CD8-positive, alpha-beta memory T cell (primary cell): ENCODE data around the gene UGT2A2. TPM values are rescaled to one million over a fixed set of nuclear protein-coding genes. Genes with fewer than 3 reads are reported as not detected.

Source experiments
- CTCF ChIA-PET: fragments of 350-600 bp; sonication (Branson Sonifier 250); formaldehyde crosslinking; loops from one replicate; lab custom pipeline; 2021; ENCODE audit warnings: antibody characterized with exemption; lab: Charles Lee
- POLR2A ChIA-PET: fragments of 350-600 bp; sonication (Branson Sonifier 250); formaldehyde crosslinking; loops from one replicate; lab custom pipeline; 2021; ENCODE audit warnings: antibody characterized with exemption; lab: Charles Lee
- DNase-seq, 5 donors: peaks; one replicate each; pipeline versions ENCODE4 v3.0.0 to v3.0.0-alpha.2; 2020 to 2022; ENCODE audit warnings: mixed read lengths in 1 of 5
- H3K27ac ChIP-seq: one replicate; pipeline ENCODE4 v1.7.0; 2013; ENCODE audit warnings: low read depth, mild to moderate bottlenecking, low read length, moderate library complexity
- H3K27me3 ChIP-seq: 2 replicates; pipeline ENCODE4 v1.7.0; 2013; ENCODE audit warnings: low read length, mild to moderate bottlenecking; ENCODE audit not compliant: insufficient read depth, poor library complexity, severe bottlenecking
- H3K36me3 ChIP-seq: 2 replicates; pipeline ENCODE4 v1.7.0; 2013; ENCODE audit warnings: mild to moderate bottlenecking, low read length, moderate library complexity; ENCODE audit not compliant: insufficient read depth
- H3K4me1 ChIP-seq: 2 replicates; pipeline ENCODE4 v1.7.0; 2013; ENCODE audit warnings: mild to moderate bottlenecking, low read length, moderate library complexity; ENCODE audit not compliant: insufficient read depth
- H3K4me3 ChIP-seq: 2 replicates; pipeline ENCODE4 v1.7.0; 2013; ENCODE audit warnings: mild to moderate bottlenecking, low read length
- H3K9me3 ChIP-seq: 2 replicates; pipeline ENCODE4 v1.7.0; 2013; ENCODE audit warnings: mild to moderate bottlenecking, low read length
- H3K27ac Mint-ChIP-seq, 8 donors: one replicate each; pipeline ENCODE4 v1.8.0; 2020 to 2021; ENCODE audit warnings: mixed read lengths in 8 of 8, mild to moderate bottlenecking in 6 of 8, inconsistent platforms in 3 of 8, moderate library complexity in 3 of 8
- H3K27me3 Mint-ChIP-seq, 2 donors: one replicate each; pipeline ENCODE4 v1.8.0; 2020 to 2021; ENCODE audit warnings: mixed read lengths in 2 of 2, mild to moderate bottlenecking in 1 of 2, moderate library complexity in 1 of 2
- H3K36me3 Mint-ChIP-seq, 3 donors: one replicate each; pipeline ENCODE4 v1.8.0; 2020 to 2021; ENCODE audit warnings: mixed read lengths in 3 of 3, inconsistent platforms in 1 of 3, mild to moderate bottlenecking in 1 of 3
- H3K4me1 Mint-ChIP-seq, 3 donors: one replicate each; pipeline ENCODE4 v1.8.0; 2020 to 2021; ENCODE audit warnings: mixed read lengths in 3 of 3, inconsistent platforms in 1 of 3, mild to moderate bottlenecking in 1 of 3
- H3K4me3 Mint-ChIP-seq, 7 donors: one replicate each; pipeline ENCODE4 v1.8.0; 2020 to 2021; ENCODE audit warnings: mixed read lengths in 7 of 7, mild to moderate bottlenecking in 6 of 7, moderate library complexity in 4 of 7, inconsistent platforms in 2 of 7
- H3K9me3 Mint-ChIP-seq, 5 donors: one replicate each; pipeline ENCODE4 v1.8.0; 2020 to 2022; ENCODE audit warnings: mixed read lengths in 5 of 5, mild to moderate bottlenecking in 3 of 5, moderate library complexity in 2 of 5, inconsistent platforms in 1 of 5
- polyA plus RNA-seq: library from polyadenylated mRNA; unstranded; fragments of 300-500 nt; fragmentation: Illumina TruSeq; gene quantifications from one replicate; pipeline ENCODE4 v1.2.3, GENCODE V29; 2021
- total RNA-seq, 2 experiments: library from RNA; stranded (reverse); gene quantifications; one replicate each; pipeline ENCODE4 v1.2.3, GENCODE V29; 2021

UGT2A2 gene
- total and polyA plus RNA-seq, 3 experiments from 2014 or later: not detected

GRCh38 chr4:69650872-69651271 is 11.4 kb upstream of the UGT2A2 start:
- Histone ChIP-seq H3K36me3 (no peaks in the 10 kb centered on the region), H3K27ac (no peak overlapping the region), H3K27me3 (no peaks in the 10 kb centered on the region), H3K4me3 (no peak overlapping the region), H3K4me1 (no peaks in the 10 kb centered on the region), H3K9me3 (no peaks in the 10 kb centered on the region)
- ChIA-PET POLR2A (no interaction called here), CTCF (no interaction called here)
- H3K36me3 Mint-ChIP-seq: no peaks in the 10 kb centered on the region
- peaks cover 0 to 3% (median 0%) of the 10 kb centered on the region in 5 donors for H3K9me3 Mint-ChIP-seq
- no peaks in the 10 kb centered on the region for H3K27me3 Mint-ChIP-seq
- no peak overlapping the region for H3K27ac Mint-ChIP-seq
- H3K4me3 Mint-ChIP-seq: no peak overlapping the region
- H3K4me1 Mint-ChIP-seq: no peaks in the 10 kb centered on the region
- DNase-seq: no peak

- Mint-ChIP-seq H3K36me3 (no peaks in the 10 kb centered on the region), H3K27ac (no peak overlapping the region), H3K27me3 (no peaks in the 10 kb centered on the region), H3K4me1 (no peaks in the 10 kb centered on the region), H3K9me3 (peaks cover 0 to 5% (median 0%) of the 10 kb centered on the region in 5 donors), H3K4me3 (no peak overlapping the region)
- Histone ChIP-seq H3K36me3 (no peaks in the 10 kb centered on the region), H3K27ac (no peak overlapping the region), H3K9me3 (no peaks in the 10 kb centered on the region), H3K4me1 (no peaks in the 10 kb centered on the region), H3K4me3 (no peak overlapping the region), H3K27me3 (no peaks in the 10 kb centered on the region)
- DNase-seq: no peak
- ChIA-PET POLR2A (no interaction called here), CTCF (no interaction called here)
Observed at GRCh38 chr4:69649629-69650028, 10.2 kb upstream of the UGT2A2 start.

GRCh38 chr4:69649207-69649606 is 9.8 kb upstream of the UGT2A2 start:
- Histone ChIP-seq H3K4me1 (no peaks in the 10 kb centered on the region), H3K27ac (no peak overlapping the region), H3K36me3 (no peaks in the 10 kb centered on the region), H3K9me3 (no peaks in the 10 kb centered on the region), H3K27me3 (no peaks in the 10 kb centered on the region), H3K4me3 (no peak overlapping the region)
- H3K9me3 Mint-ChIP-seq: peaks cover 0 to 5% (median 0%) of the 10 kb centered on the region in 5 donors
- no peak overlapping the region for H3K4me3 Mint-ChIP-seq
- ChIA-PET POLR2A (no interaction called here), CTCF (no interaction called here)
- DNase-seq: no peak
- H3K4me1 Mint-ChIP-seq: no peaks in the 10 kb centered on the region
- no peaks in the 10 kb centered on the region for H3K27me3 Mint-ChIP-seq
- no peaks in the 10 kb centered on the region for H3K36me3 Mint-ChIP-seq
- H3K27ac Mint-ChIP-seq: no peak overlapping the region

GRCh38 chr4:69642961-69643360 is 3.5 kb upstream of the UGT2A2 start:
- no peak overlapping the region for H3K27ac Mint-ChIP-seq
- ChIA-PET CTCF (no interaction called here), POLR2A (no interaction called here)
- peaks cover 0 to 2% (median 0%) of the 10 kb centered on the region in 5 donors for H3K9me3 Mint-ChIP-seq
- H3K27me3 ChIP-seq: no peaks in the 10 kb centered on the region
- H3K9me3 ChIP-seq: no peaks in the 10 kb centered on the region
- no peak overlapping the region for H3K27ac ChIP-seq
- DNase-seq: no peak
- H3K36me3 Mint-ChIP-seq: no peaks in the 10 kb centered on the region
- no peaks in the 10 kb centered on the region for H3K36me3 ChIP-seq
- no peaks in the 10 kb centered on the region for H3K27me3 Mint-ChIP-seq
- H3K4me1 ChIP-seq: no peaks in the 10 kb centered on the region
- no peak overlapping the region for H3K4me3 ChIP-seq
- no peak overlapping the region for H3K4me3 Mint-ChIP-seq
- H3K4me1 Mint-ChIP-seq: no peaks in the 10 kb centered on the region

- ChIA-PET CTCF (no interaction called here), POLR2A (no interaction called here)
- H3K36me3 ChIP-seq: no peaks in the 10 kb centered on the region
- H3K36me3 Mint-ChIP-seq: no peaks in the 10 kb centered on the region
- no peaks in the 10 kb centered on the region for H3K27me3 Mint-ChIP-seq
- no peaks in the 10 kb centered on the region for H3K27me3 ChIP-seq
- H3K4me3 ChIP-seq: no peak overlapping the region
- H3K4me1 Mint-ChIP-seq: no peaks in the 10 kb centered on the region
- H3K4me1 ChIP-seq: no peaks in the 10 kb centered on the region
- no peak for DNase-seq
- no peak overlapping the region for H3K27ac ChIP-seq
- H3K9me3 ChIP-seq: no peaks in the 10 kb centered on the region
- peaks cover 0 to 3% (median 0%) of the 10 kb centered on the region in 5 donors for H3K9me3 Mint-ChIP-seq
- no peak overlapping the region for H3K4me3 Mint-ChIP-seq
- no peak overlapping the region for H3K27ac Mint-ChIP-seq
Observed at GRCh38 chr4:69640289-69640688, 847 bp upstream of the UGT2A2 start.

- H3K27me3 Mint-ChIP-seq: no peaks in the 10 kb centered on the region
- ChIA-PET POLR2A (no interaction called here), CTCF (no interaction called here)
- no peaks in the 10 kb centered on the region for H3K36me3 ChIP-seq
- no peak overlapping the region for H3K4me3 Mint-ChIP-seq
- H3K36me3 Mint-ChIP-seq: no peaks in the 10 kb centered on the region
- no peaks in the 10 kb centered on the region for H3K4me1 Mint-ChIP-seq
- no peak overlapping the region for H3K27ac ChIP-seq
- no peaks in the 10 kb centered on the region for H3K4me1 ChIP-seq
- DNase-seq: no peak
- H3K27me3 ChIP-seq: no peaks in the 10 kb centered on the region
- no peak overlapping the region for H3K27ac Mint-ChIP-seq
- peaks cover 2 to 7% (median 3%) of the 10 kb centered on the region in 5 donors for H3K9me3 Mint-ChIP-seq
- H3K4me3 ChIP-seq: no peak overlapping the region
- H3K9me3 ChIP-seq: no peaks in the 10 kb centered on the region
Observed at GRCh38 chr4:69617083-69617694, 22.3 kb downstream of the UGT2A2 start.

GRCh38 chr4:69610484-69610883 is 29.0 kb downstream of the UGT2A2 start:
- Histone ChIP-seq H3K4me1 (no peaks in the 10 kb centered on the region), H3K27ac (no peak overlapping the region), H3K9me3 (no peaks in the 10 kb centered on the region), H3K27me3 (no peaks in the 10 kb centered on the region), H3K4me3 (no peak overlapping the region), H3K36me3 (no peaks in the 10 kb centered on the region)
- POLR2A ChIA-PET: no interaction called here
- no peaks in the 10 kb centered on the region for H3K36me3 Mint-ChIP-seq
- no peak overlapping the region for H3K27ac Mint-ChIP-seq
- H3K27me3 Mint-ChIP-seq: no peaks in the 10 kb centered on the region
- no peaks in the 10 kb centered on the region for H3K4me1 Mint-ChIP-seq
- peaks cover 0 to 4% (median 2%) of the 10 kb centered on the region in 5 donors for H3K9me3 Mint-ChIP-seq
- CTCF ChIA-PET: no interaction called here
- no peak overlapping the region for H3K4me3 Mint-ChIP-seq
- no peak for DNase-seq

GRCh38 chr4:69601065-69601464 is 38.4 kb downstream of the UGT2A2 start:
- no peaks in the 10 kb centered on the region for H3K9me3 ChIP-seq
- ChIA-PET POLR2A (no interaction called here), CTCF (no interaction called here)
- peaks cover 0 to 14% (median 3%) of the 10 kb centered on the region in 5 donors for H3K9me3 Mint-ChIP-seq
- no peaks in the 10 kb centered on the region for H3K4me1 Mint-ChIP-seq
- H3K27ac ChIP-seq: no peak overlapping the region
- H3K27me3 ChIP-seq: no peaks in the 10 kb centered on the region
- DNase-seq: no peak
- no peaks in the 10 kb centered on the region for H3K27me3 Mint-ChIP-seq
- H3K36me3 ChIP-seq: no peaks in the 10 kb centered on the region
- H3K4me3 Mint-ChIP-seq: no peak overlapping the region
- no peak overlapping the region for H3K27ac Mint-ChIP-seq
- H3K36me3 Mint-ChIP-seq: no peaks in the 10 kb centered on the region
- H3K4me1 ChIP-seq: no peaks in the 10 kb centered on the region
- no peak overlapping the region for H3K4me3 ChIP-seq
